GM18909 (cell line): Measurements from ENCODE around the gene HRCT1.

Source experiments
- ATAC-seq: cut with Tn5 transposase; IDR thresholded peaks from one replicate; pipeline ENCODE4 v1.9.1; 2021; ENCODE audit warnings: mild to moderate bottlenecking; ENCODE audit not compliant: unreplicated experiment, poor library complexity

HRCT1 gene

GRCh38 chr9:35938474-35939356, 32.7 kb downstream of the HRCT1 start:
- ATAC-seq: no peak

- no peak for ATAC-seq
Observed at GRCh38 chr9:35939679-35940250, 33.8 kb downstream of the HRCT1 start.

- no peak for ATAC-seq
Observed at GRCh38 chr9:35940458-35941407, 34.7 kb downstream of the HRCT1 start.

- no peak for ATAC-seq
Observed at GRCh38 chr9:35942286-35942685, 36.3 kb downstream of the HRCT1 start.

GRCh38 chr9:35944173-35944572, 38.2 kb downstream of the HRCT1 start:
- no peak for ATAC-seq

- no peak for ATAC-seq
Observed at GRCh38 chr9:35944841-35945240, 38.8 kb downstream of the HRCT1 start.

GRCh38 chr9:35945341-35946018, 39.5 kb downstream of the HRCT1 start:
- no peak for ATAC-seq

GRCh38 chr9:35948451-35948850, 42.4 kb downstream of the HRCT1 start:
- no peak for ATAC-seq

- no peak for ATAC-seq
Observed at GRCh38 chr9:35948901-35949318, 42.9 kb downstream of the HRCT1 start.

- no peak for ATAC-seq
Observed at GRCh38 chr9:35951736-35952135, 45.7 kb downstream of the HRCT1 start.

GRCh38 chr9:35952526-35953191, 46.7 kb downstream of the HRCT1 start:
- ATAC-seq: no peak

- no peak for ATAC-seq
Observed at GRCh38 chr9:35954942-35955546, 49.0 kb downstream of the HRCT1 start.

GRCh38 chr9:35956651-35957050, 50.6 kb downstream of the HRCT1 start:
- no peak for ATAC-seq
